Activated CD4-positive, alpha-beta T cell treated with anti-CD3 and anti-CD28 coated beads for 1 hour (primary cell): Measurements from ENCODE around the gene SYT17.

ENCODE experiments used
- DNase-seq: peaks from one replicate; pipeline ENCODE4 v3.0.0-alpha.2; 2020

The SYT17 gene

GRCh38 chr16:19139436-19140091 lies 28.5 kb upstream of the SYT17 start:
- no peak for DNase-seq

- no peak for DNase-seq
These were observed 27.6 kb upstream of the SYT17 start for GRCh38 chr16:19140396-19140795.

- no peak for DNase-seq
These were observed 25.0 kb upstream of the SYT17 start for GRCh38 chr16:19142939-19143598.

GRCh38 chr16:19143599-19143956 lies 24.5 kb upstream of the SYT17 start:
- no peak for DNase-seq

- DNase-seq: no peak
These were observed 23.0 kb upstream of the SYT17 start for GRCh38 chr16:19145010-19145409.

GRCh38 chr16:19147126-19147525 lies 20.9 kb upstream of the SYT17 start:
- no peak for DNase-seq

- DNase-seq: no peak
These were observed 20.4 kb upstream of the SYT17 start for GRCh38 chr16:19147627-19148026.

- no peak for DNase-seq
These were observed 19.9 kb upstream of the SYT17 start for GRCh38 chr16:19148189-19148588.

- no peak for DNase-seq
These were observed 16.7 kb upstream of the SYT17 start for GRCh38 chr16:19151310-19151709.

GRCh38 chr16:19152042-19152441 lies 16.0 kb upstream of the SYT17 start:
- no peak for DNase-seq

GRCh38 chr16:19153876-19154275 lies 14.2 kb upstream of the SYT17 start:
- DNase-seq: no peak

GRCh38 chr16:19162085-19162484 lies 6.0 kb upstream of the SYT17 start:
- no peak for DNase-seq

GRCh38 chr16:19163215-19163614 lies 4.8 kb upstream of the SYT17 start:
- DNase-seq: no peak

- DNase-seq: no peak
These were observed 3.8 kb upstream of the SYT17 start for GRCh38 chr16:19164285-19164684.

GRCh38 chr16:19165101-19165500 lies 2.9 kb upstream of the SYT17 start:
- no peak for DNase-seq

GRCh38 chr16:19166500-19166899 lies 1.5 kb upstream of the SYT17 start:
- no peak for DNase-seq

- DNase-seq: no peak
These were observed 486 bp downstream of the SYT17 start for GRCh38 chr16:19168371-19169081.

- DNase-seq: no peak
These were observed 1.1 kb downstream of the SYT17 start for GRCh38 chr16:19169082-19169639.

- DNase-seq: no peak
These were observed 2.1 kb downstream of the SYT17 start for GRCh38 chr16:19170043-19170655.

GRCh38 chr16:19172098-19172780 lies 4.2 kb downstream of the SYT17 start:
- no peak for DNase-seq

GRCh38 chr16:19173059-19173458 lies 5.0 kb downstream of the SYT17 start:
- no peak for DNase-seq

GRCh38 chr16:19173649-19174383 lies 5.8 kb downstream of the SYT17 start:
- no peak for DNase-seq
